ENCODE measurements around the gene CNOT6.
A peak's percentile ranks its signal among the peaks of the same experiment; 100 is the strongest.
"Not testable (repeated sequence)": the region's sequence is repeated elsewhere in the genome, so short reads cannot be mapped to it uniquely, and the experiment has no call there.

The CNOT6 gene

GRCh38 chr5:180516440-180516839 lies 22.3 kb downstream of the CNOT6 start:
- no peak for DNase-seq (ENCODE audit: low spot score)

DNA sequence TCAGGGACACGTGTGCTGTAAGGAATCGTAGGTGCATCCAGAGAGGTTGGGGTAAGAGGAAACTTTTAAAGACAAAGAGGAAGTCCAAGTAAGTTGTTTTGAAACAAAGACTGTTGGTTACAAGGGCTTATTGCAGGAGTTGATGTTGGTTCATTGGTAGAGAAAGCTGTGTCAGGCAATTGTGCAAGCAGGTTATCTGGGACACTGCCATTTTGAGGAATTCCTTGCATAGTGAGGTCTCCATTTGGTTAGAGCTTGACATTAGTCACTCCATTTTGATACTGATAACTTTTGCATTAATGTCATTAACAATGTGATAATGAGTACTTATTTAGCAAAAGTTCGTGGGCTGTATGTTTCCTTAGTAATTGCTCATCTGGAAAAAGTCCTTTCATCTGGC lies 24.9 kb downstream of the CNOT6 start:
- DNase-seq (ENCODE audit: low spot score), result peak; percentile 51

GRCh38 chr5:180521101-180521500 lies 26.9 kb downstream of the CNOT6 start:
- no peak for DNase-seq (ENCODE audit: low spot score)

DNA sequence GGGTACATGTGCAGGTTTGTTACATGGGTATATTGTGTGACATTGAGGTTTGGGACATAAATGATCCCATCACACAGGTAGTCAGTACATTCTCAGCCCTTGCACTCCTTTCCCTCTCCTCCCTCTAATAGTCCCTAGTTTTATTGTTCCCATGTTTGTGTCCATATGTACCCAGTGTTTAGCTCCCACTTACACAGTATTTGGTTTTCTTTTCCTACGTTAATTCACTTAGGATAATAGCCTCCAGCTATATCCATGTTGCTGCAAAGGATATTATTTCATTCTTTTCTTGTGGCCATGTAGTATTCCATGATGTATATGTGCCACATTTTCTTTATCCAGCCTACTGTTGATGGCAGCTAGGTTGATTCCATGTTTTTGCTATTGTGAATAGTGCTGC lies 27.4 kb downstream of the CNOT6 start:
- DNase-seq (ENCODE audit: low spot score), result no peak

- DNase-seq (ENCODE audit: low spot score), result no peak
Measured at GRCh38 chr5:180522330-180522729, 28.2 kb downstream of the CNOT6 start.

GRCh38 chr5:180523629-180524466 lies 29.7 kb downstream of the CNOT6 start:
- no peak for DNase-seq (ENCODE audit: low spot score)

- DNase-seq (ENCODE audit: low spot score), result no peak
Measured at GRCh38 chr5:180525399-180525798, 31.2 kb downstream of the CNOT6 start.

GRCh38 chr5:180526269-180526668 lies 32.1 kb downstream of the CNOT6 start:
- DNase-seq (ENCODE audit: low spot score), result no peak

DNA sequence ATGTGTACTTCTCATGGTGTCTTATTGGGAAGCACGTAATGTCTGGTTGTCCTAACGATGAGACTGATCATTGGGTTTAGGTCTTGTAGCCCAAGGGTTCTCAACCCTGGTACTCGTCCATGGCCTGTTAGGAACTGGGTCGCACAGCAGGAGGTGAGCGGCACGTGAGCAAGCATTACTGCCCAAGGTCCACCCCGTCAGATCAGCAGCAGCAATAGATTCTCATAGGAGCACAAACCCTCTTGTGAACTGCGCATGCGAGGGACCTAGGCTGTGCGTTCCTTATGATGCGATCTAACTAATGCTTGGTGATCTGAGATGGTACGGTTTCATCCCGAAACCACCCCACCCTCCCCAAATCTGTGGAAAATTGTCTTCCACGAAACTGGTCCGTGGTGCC lies 33.5 kb downstream of the CNOT6 start:
- DNase-seq (ENCODE audit: low spot score), result no peak

DNA sequence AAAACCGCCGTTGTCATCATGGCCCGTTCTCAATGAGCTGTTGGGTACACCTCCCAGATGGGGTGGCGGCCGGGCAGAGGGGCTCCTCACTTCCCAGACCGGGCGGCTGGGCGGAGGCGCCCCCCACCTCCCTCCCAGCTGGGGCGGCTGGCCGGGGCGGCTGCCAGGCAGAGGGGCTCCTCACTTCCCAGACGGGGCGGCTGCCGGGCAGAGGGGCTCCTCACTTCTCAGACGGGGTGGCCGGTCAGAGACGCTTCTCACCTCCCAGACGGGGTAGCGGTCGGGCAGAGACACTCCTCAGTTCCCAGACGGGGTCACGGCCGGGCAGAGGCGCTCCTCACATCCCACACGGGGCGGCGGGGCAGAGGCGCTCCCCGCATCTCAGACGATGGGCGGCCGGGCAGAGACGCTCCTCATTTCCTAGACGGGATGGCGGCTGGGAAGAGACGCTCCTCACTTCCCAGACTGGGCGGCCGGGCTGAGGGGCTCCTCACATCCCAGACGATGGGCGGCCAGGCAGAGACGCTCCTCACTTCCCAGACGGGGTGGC lies 36.9 kb downstream of the CNOT6 start:
- DNase-seq (ENCODE audit: low spot score), result not testable (repeated sequence)

GRCh38 chr5:180532268-180532667 lies 38.1 kb downstream of the CNOT6 start:
- DNase-seq (ENCODE audit: low spot score), result no peak

- no peak for DNase-seq (ENCODE audit: low spot score)
Measured at GRCh38 chr5:180533845-180534244, 39.7 kb downstream of the CNOT6 start.

- DNase-seq (ENCODE audit: low spot score), result no peak
Measured at GRCh38 chr5:180535573-180535972, 41.4 kb downstream of the CNOT6 start.

DNA sequence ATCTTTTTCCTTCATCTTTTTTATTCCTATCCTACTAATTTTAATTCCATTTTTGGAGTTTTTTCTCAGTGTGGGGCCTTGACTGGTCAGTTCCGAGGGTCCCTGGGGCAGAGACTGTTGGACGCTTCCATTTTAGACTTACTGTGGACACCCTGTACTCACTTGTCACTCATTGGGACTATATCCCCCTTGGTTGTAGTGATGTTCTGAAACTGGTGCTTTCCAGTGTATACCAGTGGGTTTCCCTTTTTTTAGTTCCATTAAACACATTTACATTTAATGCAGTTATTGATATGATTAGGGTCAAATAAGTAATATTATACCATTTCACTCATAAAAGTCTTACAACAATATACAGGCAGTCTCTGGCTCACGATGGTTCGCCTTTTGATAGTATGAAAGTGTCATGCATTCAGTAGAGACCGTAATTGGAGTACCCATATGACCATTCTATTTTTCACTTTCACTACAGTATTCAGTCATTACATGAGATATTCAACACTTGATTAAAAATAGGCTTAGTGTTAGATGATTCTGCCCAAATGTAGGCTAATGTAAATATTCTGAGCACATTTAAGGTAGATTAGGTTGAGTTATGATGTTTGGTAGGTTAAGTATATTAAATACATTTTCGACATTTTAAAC lies 46.0 kb downstream of the CNOT6 start:
- DNase-seq (ENCODE audit: low spot score), result no peak

DNA sequence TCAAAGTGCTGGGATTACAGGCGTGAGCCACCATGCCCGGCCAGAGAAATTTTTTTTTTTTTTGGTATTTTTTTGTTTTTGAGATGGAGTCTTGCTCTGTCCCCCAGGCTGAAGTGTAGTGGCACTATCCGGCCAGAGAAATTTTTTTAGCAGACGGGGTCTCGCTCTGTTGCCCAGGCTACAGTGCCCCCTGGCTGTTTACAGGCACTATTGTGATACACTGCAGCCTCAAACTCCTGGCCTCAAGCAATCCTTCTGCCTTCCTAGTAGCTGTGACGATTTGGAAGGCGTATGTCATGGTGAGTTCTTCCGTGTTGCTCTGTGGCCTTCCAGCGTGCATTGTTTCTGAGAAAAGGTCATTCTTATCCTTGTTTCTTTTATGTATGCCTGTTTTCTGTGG lies 47.5 kb downstream of the CNOT6 start:
- no peak for DNase-seq (ENCODE audit: low spot score)

DNA sequence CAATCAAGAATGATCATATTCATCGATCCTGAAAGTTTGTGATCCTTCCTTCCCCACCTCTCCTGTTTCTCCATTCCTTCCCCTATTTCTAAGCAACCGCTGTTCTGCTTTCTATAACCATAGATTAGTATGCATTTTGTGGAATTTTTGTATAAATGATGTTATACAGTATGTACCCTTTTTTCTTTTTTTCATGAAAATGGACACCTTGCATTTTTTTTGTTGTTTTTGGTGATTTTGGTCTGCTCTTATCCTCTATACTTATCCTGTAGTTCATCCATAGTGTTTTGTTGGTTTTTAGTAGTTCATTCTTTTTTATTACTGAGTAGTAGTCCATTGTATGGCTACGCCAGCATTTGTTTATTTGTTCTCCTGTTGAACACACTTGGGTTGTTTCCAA lies 51.1 kb downstream of the CNOT6 start:
- DNase-seq (ENCODE audit: low spot score), result no peak

DNA sequence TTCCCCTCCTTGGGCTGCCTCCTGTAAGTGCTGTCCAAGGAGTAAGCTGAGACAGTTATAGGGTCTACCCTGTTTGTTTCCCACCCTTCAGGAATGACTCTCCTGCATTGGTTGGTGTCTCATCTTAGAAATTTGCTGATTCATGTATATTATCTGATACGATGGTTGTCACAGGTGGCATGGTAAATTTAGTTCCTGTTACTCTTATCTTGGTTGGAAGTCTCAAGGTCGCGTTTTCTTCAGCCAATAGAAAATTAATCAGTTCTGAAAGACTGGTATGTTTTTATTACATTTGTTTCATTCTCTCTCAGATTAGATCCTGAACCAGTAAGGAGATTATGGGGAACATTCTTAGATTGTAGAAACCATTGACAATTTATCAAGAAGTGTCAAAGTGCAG lies 54.4 kb downstream of the CNOT6 start:
- no peak for DNase-seq (ENCODE audit: low spot score)

DNA sequence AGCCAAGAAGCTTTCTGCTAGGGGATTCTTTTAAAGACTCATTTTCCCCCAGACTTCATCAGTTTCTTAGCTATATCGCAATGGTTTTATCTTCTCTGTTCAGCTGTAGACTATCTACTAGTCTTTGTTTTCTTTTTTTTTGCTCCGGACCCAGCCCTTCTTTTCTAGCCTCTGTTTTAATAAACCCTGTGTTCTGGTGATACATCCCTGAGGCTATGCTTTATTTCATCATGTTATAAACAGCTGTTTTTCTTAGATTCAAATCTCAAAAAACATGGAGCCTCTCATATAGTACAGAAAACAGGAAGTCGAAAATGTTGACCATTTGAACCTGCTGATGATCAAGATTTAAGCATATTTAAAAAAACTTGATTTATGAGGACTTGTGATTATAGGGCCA lies 59.4 kb downstream of the CNOT6 start:
- no peak for DNase-seq (ENCODE audit: low spot score)

- peak; percentile 64 for DNase-seq (ENCODE audit: low spot score)
Measured at GRCh38 chr5:180555168-180555921, 61.2 kb downstream of the CNOT6 start.

DNA sequence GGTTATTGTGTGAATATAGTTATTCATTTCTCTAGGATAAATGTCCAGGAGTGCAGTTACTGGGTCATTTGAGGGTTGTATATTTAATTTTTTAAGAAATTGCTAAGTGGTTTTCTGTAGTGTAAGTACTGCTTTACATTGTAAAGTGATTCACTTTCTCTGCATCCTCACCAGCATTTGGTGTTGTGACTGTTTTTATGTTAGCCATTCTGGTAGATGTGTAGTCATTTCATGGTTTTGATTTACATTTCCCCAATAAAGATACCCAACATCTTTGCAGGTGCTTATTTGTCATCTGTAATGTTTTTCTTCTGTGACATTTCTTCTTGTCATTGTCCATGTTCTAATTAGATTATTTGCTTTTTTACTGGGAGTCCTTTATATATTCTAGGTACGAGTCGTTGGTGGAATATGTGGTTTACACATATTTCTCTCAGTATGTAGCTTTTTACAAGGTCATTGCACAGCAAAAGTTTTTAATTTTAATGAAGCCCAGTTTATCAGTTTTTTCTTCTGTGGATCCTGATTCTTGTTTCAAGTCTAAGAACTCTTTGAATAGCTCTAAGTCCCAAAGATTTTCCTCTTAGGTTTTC lies 63.1 kb downstream of the CNOT6 start:
- DNase-seq (ENCODE audit: low spot score), result no peak

GRCh38 chr5:180558232-180558631 lies 64.1 kb downstream of the CNOT6 start:
- DNase-seq (ENCODE audit: low spot score), result no peak

DNA sequence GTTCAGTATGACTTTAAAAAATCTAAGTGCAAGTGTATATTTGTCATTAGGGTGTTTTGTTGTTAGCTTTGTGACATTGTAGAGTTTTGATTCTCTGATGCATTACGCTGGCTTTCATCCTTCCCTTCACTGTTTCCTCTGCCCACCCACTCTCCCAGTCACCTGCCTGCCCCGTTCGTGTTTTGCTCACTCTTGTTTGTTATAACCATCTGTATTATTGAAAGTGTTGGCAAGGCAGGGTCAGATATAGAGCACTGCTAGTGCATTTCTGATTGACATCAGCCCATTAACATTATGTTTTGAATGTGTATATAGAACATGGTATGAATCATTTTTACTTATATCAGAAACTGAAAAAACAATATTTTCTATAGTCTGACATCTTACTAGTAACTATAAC lies 69.8 kb downstream of the CNOT6 start:
- no peak for DNase-seq (ENCODE audit: low spot score)
